ENCODE results near the gene LRRC51.
"Not testable (repeated sequence)": the region's sequence is repeated elsewhere in the genome, so short reads cannot be mapped to it uniquely, and the experiment has no call there.

Gene LRRC51

DNA sequence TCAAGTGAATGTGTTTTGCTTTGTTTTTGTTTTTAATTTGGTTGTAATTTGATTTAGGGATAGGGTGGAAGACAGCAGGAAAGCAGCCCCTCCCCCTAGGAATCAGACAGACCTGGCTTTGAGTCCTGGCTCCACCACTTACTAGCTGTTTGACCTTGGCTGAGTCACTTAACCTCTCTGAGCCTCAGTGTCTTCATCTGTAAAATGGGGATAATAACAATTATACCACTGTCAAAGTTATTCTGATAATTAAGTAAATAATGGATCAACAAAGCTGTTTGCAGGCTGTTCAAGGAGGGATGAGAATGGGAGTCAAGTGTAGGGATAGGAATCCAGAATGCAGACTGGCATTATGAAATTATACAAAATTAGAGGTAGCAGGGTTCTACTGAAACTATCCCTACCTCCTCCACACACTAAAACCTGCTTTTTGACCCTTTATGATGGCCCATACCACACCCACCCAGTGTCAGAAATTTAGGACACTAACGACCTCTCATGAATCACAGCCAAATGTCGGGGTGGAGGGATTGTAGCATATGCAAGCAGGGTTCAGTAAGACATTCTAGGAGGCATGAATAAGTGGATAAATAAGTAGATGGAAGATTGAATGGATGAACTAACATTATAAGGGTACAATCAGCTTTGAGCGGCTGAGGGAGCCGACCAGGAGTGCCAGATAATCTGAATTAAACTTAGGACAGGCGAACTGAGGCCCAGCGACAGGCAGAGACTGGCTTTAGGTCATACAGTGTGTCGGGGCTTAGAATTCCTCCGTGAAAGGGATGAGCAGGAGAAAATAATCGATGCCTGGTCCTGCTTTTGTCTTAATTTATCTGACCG is 30.9 kb downstream of the LRRC51 start:
- DNase-seq: no peak

DNA sequence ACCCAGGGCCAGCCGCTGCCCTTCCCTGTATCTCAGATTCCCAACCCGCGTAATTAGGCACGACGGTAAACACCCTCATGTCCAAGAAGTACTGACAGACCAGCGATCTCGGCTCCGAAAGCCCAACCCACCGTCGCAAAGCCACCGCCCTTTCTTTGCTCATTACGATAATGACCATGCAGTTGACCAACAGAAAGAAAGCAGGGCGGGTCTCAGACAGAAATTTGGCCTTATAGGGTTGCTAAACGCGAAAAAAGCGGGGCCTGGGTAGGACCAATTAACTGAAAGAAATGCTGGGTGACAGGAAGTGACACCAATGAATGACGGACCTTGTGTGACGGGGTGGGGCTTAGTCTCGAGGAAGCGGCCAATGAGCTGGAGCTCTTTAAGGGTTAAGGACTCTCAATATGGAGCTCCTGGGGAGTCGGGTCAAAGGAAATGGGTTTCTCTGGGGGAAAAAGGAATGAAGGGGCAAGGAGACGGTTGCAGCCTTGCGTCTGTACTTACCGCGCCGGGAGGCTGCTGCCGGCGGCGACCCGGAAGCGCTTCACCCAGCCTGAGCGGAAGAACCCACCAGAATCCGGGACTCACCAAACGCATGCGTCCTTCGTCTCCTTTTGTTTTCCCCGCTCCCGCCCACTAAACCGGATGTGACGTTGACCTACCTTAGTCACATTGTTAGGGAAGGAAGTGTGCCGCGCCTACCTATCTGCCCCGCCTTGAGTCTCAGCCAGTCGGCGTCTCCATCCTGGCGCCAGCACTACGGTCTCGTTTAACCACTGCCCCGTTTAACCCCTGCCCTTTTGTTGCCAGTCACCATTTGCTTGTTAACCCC is 31.7 kb downstream of the LRRC51 start, which contains the start of gene ANAPC15:
ANAPC15 (minus strand) TSS at position 553 of the 835 bp plus-strand sequence. CDS start 1,419 bp downstream, outside the sequence.
- DNase-seq: peak; percentile 100

DNA sequence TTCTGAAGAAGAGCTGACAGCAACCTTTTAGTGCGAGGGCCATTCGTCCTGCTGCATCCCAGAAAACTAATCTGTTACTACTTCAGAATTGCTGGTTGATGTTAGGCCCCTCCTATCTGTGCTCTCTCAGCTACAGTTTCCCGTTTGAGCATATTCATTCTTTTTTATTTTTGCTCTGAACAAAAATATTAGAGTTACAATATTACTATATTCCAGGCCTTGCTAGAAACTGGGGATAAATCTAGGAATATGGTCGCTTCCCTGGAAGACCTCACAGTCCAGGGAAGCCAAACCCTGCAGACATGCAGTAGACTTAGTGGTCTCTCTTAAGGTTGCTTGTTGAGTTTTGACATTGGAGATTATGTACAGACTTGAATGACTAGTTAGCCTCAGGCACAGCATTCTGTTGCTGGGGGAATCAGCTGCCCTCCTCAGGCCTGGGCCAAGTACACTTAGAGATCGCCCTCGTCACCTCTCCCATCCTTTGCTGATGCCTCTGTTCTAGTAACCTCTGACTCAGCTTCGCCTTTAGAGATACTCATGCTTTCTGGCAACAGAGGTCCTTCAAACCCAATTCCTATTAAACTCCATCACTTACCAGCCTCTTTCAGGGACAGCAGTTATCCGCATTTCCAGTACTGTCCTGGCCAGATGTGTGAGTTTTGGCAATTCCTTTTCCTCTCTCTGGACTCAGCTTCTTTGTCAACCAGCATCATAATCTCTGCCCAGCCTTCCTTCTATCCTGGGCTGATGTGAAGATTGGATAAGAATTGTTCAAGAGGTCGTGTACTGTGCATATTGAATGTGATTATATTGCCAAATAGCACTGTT is 32.5 kb downstream of the LRRC51 start:
- DNase-seq: no peak

DNA sequence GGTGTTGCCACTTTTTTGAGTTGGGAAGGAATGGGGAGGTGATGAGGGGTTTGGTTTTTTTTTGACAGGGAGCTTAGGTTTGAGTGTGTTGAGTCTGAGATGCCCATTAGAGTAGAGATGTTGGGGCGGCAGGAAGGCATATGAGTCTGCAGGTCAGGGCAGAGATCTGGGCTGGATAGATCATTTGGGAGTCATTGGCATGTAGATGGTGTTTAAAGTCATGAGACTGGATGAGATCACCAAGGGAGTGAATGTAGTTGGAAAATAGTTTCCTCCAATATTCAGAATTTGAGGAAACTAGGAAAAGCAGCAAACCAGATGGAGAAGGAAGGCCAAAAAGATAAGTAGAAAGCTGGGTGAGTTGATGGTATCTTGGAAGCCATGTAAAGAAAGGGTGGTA is 33.9 kb downstream of the LRRC51 start:
- no peak for DNase-seq

DNA sequence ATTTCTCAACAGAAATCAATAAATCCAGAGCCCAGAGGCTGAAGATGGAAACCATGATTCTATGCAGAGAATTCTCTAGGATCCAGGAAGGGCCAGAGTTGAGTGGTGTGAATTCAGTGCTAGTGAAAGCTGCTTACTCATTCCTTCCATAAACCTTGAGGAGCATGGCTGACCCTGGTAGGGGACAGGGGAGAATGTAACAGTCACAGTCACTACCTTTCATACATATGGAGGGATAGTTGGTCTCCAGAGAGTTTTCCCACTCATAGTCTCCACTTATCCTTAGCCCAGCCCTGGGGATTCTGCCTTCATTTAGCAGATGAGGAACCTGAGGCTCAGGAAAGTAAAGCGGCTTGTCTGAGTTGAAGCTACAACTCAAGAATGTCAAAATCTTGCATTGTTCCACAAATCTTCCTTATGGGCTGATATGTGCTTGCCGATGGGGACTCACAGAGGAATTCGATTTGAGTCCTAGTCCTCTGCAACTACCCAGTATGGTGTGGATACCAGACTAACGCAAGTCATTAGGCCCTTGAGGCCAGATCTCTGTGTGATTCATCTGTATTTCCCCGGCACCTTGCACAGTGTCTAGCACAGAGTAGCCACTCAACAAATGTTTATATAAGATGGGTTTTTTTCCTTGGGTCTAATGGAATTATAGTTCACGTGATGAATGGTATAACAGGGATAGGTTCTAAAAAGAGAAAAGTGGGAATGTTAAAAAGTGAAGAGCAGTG is 35.5 kb downstream of the LRRC51 start:
- DNase-seq: no peak

DNA sequence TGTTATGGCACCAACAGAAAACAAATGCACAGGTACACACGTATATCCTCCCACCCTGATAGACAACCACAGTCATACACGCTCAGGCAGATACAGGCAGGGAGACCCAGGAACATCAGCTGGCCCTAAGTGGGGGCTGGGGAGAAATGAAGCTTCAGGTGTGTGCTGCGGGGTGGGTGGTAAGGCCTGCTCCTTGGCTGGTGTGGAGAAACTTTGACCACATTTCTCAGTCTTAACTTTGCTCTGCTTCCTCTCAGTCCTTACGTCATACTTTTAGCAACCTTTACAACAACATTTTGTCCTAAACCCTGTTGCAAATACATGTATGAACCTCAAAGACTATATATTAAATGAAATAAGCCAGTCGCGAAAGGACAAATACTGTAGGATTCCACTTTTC is 38.5 kb downstream of the LRRC51 start:
- no peak for DNase-seq

DNA sequence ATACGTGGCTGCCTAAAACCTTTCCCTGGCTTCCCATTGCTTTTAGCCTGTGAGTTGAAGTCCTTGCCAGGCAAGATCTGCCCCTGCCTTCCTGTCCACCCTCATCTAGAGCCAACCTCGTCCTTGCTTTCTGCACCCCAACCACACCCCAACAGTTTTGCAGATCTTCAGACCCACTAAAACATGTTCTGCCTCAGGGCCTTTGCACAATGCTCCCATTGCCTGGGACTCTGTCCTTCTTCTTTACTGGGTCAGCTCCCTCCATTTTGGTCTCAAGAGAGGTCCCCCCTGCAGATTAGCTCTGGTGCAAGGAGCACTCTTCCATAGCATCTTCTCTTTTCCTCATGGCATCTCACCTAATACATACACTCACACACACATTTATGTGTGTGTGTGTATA is 40.3 kb downstream of the LRRC51 start:
- DNase-seq: no peak

DNA sequence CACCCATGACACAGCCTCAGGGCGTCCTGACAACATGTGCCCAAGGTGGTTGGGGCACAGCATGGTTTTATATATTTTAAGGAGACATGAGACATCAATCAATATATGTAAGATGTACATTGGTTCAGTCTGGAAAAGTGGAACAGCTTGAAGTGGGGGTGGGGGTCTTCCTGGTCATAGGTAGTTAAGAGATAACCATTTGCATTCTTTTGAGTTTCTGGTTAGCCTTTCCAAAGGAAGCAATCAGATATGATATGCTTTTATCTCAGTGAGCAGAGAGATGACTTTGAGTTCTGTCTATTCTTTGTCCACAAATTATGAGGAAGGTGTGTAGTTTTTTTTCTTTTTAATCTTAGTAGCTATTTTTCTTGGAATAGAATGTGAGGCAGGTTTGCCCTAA is 42.0 kb downstream of the LRRC51 start:
- no peak for DNase-seq

DNA sequence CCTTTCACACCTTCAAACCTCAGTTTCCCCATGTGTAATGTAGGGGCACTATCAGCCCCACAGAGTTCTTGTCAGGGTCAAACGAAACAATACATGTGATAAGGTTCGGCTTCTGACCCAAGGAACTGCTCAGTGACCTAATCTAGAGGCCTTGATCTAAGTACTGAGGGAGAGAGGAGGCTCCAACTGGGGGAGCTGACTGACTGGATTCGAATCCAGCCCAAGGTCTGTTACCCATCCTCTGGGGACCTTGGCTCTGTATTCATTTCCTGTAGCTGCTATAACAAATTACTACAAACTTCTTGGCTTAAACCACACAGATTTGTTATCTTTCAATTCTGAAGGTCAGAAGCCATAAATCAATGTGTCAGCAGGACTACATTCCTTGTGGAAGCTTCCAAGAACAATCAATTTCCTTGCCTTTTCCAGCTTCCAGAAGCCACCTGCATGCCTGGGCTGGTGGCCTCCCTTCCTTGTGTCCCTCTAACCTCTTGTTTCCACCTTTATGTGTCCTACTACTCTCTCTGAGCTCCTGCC is 42.5 kb downstream of the LRRC51 start:
- DNase-seq: no peak

DNA sequence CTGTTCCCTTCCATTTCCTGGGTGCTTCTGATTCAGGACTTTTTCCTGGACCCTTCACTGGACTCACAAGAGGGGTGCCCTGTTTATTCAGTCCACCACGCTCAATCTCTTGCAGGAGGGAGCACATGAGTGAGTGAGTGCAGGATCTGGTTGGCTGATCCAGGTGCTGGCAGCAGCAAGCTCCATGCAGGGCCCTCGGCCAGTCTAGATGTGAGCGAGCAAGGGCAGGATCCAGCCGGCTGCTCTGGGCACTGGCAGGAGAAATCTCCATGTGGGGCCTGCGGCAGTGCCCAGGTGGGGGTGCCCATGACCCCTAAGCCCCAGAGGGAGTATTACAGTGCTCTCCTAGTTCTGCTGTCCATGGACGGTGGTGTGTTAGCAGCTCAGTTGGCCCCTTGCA is 43.4 kb downstream of the LRRC51 start:
- DNase-seq: no peak

DNA sequence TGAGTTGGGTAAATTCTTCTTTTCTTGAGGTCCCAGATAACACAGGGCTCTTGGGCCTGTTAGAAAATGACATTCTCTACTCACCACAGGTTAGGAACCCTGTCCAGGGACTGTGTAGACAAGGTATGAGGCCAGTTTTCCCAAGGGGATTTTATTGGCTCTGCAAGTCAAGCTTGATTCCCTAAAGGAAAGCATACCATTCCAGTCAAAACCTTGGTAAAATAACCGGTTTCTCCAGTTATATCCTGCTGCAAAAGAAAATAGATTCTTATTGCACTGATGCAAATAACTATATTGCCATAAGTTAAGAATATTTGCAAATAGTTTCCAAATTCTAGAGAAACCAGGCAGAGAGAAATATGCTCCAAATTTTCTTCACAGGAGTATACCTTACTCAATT is 45.3 kb downstream of the LRRC51 start:
- no peak for DNase-seq

DNA sequence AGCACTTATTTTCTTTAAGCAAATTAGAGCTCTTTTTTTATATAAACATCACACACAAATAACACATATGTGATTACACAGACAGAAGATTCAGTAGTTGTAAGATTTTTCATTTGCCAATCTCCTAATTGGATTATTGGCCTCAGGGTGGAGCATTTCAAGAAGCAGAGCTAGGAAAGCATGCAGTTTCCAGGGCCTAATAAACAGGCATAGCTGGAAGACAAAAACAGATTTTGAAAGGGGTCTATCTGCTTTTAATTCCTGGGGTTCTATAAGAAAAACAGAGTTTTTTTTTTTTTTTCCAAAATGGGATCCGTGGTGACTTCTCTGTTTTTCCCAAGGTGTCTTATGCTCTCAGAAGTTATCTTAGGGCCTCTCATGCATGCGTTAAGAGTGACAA is 47.3 kb downstream of the LRRC51 start:
- no peak for DNase-seq

DNA sequence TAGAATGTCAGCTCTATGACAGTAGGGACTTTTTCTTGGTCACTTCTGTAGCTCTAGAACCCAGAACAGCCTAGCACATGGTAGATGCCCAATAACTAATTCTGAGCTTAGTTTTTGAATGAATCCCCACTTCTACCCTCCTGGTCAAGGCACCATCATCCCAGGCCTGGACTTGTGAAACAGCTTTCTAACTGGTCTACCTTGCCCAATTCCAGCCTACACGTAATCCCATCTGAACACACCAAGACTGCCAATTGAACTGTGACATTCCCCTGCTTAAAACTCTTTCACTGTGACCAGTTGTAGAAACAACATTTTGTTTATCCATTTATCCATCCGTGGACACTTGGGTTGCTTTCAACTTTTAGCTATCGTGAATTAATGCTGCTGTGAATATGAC is 48.7 kb downstream of the LRRC51 start:
- no peak for DNase-seq

DNA sequence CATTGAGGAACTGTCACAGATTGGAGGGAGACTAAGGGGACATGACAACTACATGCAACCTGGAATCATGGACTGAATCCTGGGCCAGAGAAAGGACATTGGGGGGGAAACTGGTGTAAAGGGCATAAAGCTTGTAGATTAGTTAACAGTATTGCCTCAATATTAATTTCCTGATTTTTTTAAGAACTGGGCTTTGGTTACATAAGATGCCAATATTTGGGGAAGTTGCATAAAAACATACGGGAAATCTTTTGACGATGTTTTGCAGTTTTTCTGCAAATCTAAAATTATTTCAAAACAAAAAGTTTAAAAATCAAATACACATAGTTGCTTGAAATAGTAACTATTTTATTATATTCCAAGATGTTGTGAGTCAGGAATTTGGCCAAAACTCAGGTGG is 52.0 kb downstream of the LRRC51 start:
- DNase-seq: no peak

DNA sequence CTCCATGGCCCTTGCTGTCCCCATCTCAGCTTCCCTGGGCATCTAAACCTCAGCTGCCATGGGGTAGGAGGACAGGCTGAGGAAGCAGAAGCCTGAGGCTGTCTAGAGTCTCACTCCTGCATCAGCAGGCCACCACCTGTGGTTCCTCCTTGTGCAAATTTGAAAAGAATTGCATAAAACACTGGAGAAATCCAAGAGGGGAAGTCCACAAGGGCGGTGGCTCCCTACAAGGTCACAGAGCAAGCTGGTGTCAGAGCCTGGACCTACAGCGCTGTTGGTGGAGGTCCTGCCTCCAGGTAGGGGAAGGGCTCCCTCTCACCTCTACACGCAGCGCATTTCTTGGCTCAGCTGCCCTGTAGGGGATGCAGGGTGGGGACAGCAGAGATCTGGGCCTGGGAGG is 54.8 kb downstream of the LRRC51 start, which contains the start of gene FOLR3:
FOLR3 (plus strand) TSS at position 253 of the 400 bp plus-strand sequence. CDS start 228 bp downstream, outside the sequence.
- not testable (repeated sequence) for DNase-seq

DNA sequence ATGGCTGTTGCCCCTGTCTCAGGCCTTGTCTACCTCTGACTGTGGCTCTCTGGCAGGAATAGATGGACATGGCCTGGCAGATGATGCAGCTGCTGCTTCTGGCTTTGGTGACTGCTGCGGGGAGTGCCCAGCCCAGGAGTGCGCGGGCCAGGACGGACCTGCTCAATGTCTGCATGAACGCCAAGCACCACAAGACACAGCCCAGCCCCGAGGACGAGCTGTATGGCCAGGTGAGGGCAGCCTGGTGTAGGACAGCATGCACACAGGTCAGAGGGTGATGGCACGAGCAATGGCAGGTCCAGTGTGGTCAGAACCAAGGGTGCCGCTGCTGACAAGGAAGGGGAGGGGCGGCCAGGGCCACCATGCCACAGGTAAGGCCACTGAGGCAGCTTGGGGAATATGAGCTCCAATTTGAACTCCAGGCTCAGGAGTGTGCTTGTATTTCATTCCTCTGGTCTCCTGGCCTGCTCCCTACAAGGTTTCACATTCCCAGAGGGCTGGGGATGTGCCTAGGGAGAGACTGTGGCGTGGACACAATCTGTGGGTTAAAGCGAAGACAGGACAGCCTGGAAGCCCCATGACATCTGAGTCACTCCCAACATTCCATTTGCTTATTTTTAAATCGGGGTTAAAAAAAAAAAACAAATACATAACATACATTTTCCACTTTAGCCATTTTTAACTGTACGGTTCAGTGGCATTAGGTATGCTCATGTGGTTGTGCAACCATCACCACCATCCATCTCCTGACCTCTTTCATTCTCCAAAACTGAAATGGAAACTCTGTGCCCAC is 55.4 kb downstream of the LRRC51 start:
- no peak for DNase-seq

DNA sequence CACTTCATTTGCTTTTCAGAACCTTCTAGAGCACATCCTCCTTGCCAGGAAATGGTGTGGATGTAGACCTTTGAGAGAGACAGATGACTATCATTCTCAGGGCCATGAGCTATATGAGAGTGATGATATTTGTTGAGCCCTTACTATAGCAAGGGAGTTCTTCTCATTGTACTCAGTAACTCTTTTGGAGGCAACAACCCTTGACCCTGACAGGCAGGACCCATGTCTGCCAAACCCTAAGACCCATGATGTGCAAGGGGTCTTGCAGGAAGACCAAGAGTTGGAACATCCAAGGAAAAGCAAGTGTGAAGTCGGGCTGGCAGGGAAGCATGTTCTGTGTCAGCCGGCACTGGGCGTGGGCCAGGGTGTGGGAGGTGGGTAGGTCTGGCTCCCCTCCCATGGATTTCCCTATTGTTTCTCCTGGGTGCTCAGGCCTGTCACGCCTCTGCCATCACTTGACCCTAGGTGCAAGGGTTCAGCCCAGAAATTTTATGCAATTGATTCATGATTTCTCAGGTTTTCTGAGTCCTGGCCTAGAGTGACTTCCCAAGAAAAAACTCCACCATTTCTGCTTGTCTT is 56.1 kb downstream of the LRRC51 start:
- no peak for DNase-seq

DNA sequence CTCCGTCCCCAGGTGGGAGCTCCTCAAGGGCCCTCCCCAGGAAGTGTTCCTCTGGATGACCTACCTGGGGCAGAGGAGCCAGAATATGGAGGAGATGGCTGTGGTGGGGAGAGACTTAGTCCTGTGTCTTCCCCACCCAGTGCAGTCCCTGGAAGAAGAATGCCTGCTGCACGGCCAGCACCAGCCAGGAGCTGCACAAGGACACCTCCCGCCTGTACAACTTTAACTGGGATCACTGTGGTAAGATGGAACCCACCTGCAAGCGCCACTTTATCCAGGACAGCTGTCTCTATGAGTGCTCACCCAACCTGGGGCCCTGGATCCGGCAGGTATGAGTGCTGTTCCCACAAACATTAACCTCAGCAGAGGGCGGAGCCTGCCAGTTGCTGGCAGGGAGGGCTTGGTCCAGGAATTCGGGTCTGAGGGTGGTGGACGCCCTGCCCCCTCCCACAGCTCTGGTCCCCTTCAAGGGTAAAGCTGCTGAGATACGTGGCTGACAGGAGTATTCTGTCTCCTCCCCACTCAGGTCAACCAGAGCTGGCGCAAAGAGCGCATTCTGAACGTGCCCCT is 58.3 kb downstream of the LRRC51 start:
- no peak for DNase-seq

DNA sequence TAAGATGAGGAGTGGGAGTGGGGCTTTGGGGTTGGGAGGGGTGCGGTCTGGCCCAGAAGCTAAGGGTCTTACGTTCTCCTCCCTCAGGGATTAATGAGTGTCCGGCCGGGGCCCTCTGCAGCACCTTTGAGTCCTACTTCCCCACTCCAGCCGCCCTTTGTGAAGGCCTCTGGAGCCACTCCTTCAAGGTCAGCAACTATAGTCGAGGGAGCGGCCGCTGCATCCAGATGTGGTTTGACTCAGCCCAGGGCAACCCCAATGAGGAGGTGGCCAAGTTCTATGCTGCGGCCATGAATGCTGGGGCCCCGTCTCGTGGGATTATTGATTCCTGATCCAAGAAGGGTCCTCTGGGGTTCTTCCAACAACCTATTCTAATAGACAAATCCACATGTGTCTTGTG is 58.9 kb downstream of the LRRC51 start:
- DNase-seq: no peak

DNA sequence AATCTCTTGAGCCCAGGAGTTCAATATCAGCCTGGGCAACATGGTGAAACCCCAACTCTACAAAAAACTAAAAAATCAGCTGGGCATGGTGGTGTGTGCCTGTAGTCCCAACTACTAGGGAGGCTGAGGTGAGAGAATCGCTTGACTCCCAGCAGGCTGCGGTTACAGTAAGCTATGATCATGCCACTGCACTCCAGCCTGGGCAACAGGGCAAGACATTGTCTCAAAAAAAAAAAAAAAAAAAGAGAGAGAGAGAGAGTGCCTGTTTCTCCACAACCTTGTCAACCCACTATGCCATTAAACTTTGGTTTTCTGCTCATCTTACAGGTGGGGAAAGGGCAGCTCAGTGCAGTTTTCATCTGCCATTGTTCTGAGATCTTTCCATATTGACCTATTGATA is 60.0 kb downstream of the LRRC51 start:
- no peak for DNase-seq
